GM06990 (cell line): ENCODE data around the gene SMOC1.

Experiments
- DNase-seq: peaks from one replicate; pipeline ENCODE4 v3.0.0-alpha.2; 2011; ENCODE audit not compliant: insufficient read length; ENCODE audit errors: extremely low read depth
- H3K27me3 ChIP-seq: replicated peaks from 2 replicates; pipeline ENCODE4 v1.6.0; 2011; ENCODE audit warnings: low read length; ENCODE audit not compliant: control insufficient read depth, insufficient read depth
- H3K36me3 ChIP-seq: 2 replicates; pipeline ENCODE4 v1.5.1; 2011; ENCODE audit warnings: low read length; ENCODE audit not compliant: control insufficient read depth, insufficient read depth
- H3K4me3 ChIP-seq: replicated peaks from 2 replicates; pipeline ENCODE4 v1.5.1; 2011; ENCODE audit warnings: low read depth, mild to moderate bottlenecking, control low read depth, low read length
- TF ChIP-seq, protein P1 (sequence below): IDR thresholded peaks from 2 replicates; pipeline ENCODE4 v1.5.1; 2011; ENCODE audit warnings: low read length, control low read depth, mild to moderate bottlenecking, inconsistent platforms; ENCODE audit not compliant: insufficient read depth, poor library complexity, severe bottlenecking

The SMOC1 gene

GRCh38 chr14:69887740-69888657 is 8.8 kb downstream of the SMOC1 start:
- TF ChIP-seq, protein P1, sequence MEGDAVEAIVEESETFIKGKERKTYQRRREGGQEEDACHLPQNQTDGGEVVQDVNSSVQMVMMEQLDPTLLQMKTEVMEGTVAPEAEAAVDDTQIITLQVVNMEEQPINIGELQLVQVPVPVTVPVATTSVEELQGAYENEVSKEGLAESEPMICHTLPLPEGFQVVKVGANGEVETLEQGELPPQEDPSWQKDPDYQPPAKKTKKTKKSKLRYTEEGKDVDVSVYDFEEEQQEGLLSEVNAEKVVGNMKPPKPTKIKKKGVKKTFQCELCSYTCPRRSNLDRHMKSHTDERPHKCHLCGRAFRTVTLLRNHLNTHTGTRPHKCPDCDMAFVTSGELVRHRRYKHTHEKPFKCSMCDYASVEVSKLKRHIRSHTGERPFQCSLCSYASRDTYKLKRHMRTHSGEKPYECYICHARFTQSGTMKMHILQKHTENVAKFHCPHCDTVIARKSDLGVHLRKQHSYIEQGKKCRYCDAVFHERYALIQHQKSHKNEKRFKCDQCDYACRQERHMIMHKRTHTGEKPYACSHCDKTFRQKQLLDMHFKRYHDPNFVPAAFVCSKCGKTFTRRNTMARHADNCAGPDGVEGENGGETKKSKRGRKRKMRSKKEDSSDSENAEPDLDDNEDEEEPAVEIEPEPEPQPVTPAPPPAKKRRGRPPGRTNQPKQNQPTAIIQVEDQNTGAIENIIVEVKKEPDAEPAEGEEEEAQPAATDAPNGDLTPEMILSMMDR, result no peak
- Histone ChIP-seq H3K36me3 (no peaks in the 10 kb centered on the region), H3K27me3 (peaks cover 3% of the 10 kb centered on the region), H3K4me3 (no peak overlapping the region)
- no peak for DNase-seq

DNA sequence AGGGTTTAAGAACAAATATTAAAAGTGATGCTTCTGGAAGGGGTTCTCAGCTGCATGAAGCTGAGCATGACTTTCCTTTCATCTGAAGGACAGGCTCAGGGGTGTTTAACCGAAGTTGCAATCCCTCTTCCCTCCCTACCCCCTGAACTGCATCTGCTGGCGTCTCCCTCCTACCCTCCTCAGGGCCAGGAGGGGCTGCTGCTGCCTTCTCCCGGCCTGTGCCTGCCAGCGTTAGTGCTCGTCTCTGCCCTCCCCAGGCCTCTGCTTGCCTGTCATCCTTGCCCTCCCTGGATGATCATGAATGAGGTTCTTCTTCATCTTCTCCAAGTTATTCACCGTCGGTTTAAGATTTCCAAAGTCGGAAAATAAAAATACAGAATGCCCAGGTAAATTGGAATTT is 12.2 kb downstream of the SMOC1 start:
- DNase-seq, result no peak
- TF ChIP-seq, protein P1, result no peak
- Histone ChIP-seq H3K36me3 (no peaks in the 10 kb centered on the region), H3K27me3 (peaks cover 3% of the 10 kb centered on the region), H3K4me3 (no peak overlapping the region)

GRCh38 chr14:69895109-69895508 is 15.9 kb downstream of the SMOC1 start:
- H3K36me3 ChIP-seq, result no peaks in the 10 kb centered on the region
- TF ChIP-seq, protein P1, result no peak
- no peak overlapping the region for H3K4me3 ChIP-seq
- DNase-seq, result no peak
- H3K27me3 ChIP-seq, result peaks cover 4% of the 10 kb centered on the region

DNA sequence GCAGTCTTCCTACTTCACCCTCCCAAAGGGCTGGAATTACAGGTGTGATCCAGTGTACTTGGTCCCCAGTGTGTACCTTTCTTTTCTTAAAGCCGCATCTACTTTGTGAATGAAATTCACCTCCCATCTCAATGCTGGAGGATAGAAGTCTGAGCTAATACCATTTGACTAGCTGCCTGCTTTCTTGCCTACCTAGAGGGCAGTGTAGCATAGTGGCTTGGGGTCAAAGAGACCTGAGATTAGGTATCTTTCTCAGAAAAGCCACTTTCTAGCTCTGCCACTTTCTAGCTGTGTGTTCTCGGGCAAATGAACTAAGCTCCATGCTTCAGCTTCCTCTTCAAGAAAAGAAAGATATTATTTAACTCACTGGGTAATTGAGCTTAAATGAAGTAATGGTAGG is 16.9 kb downstream of the SMOC1 start:
- H3K4me3 ChIP-seq, result no peak overlapping the region
- no peaks in the 10 kb centered on the region for H3K36me3 ChIP-seq
- H3K27me3 ChIP-seq, result peaks cover 4% of the 10 kb centered on the region
- no peak for DNase-seq
- TF ChIP-seq, protein P1, result no peak

- no peak for DNase-seq
- TF ChIP-seq, protein P1, result no peak
- H3K4me3 ChIP-seq, result no peak overlapping the region
- H3K27me3 ChIP-seq, result 0 out of 2 replicates have a peak, but pooled peaks cover 1% of the 10 kb centered on the region
- no peaks in the 10 kb centered on the region for H3K36me3 ChIP-seq
These were observed 17.8 kb downstream of the SMOC1 start for GRCh38 chr14:69896972-69897371.
